DND-41 (cell line): ENCODE results near the gene PSMB11.

Experiments used
- ATAC-seq: fragments of 200-7000 bp; cut with Tn5 transposase; 3 replicates; pipeline ENCODE4 v1.9.1; 2021; ENCODE audit warnings: low read depth; ENCODE audit not compliant: insufficient read depth
- DNase-seq: peaks from one replicate; pipeline ENCODE4 v3.0.0-alpha.2; 2020
- H2AFZ ChIP-seq: 2 replicates; pipeline ENCODE4 v1.6.0; 2012; ENCODE audit warnings: low read depth, low read length
- H3K27ac ChIP-seq: 2 replicates; pipeline ENCODE4 v1.5.1; 2012; ENCODE audit warnings: low read length, inconsistent platforms
- H3K27me3 ChIP-seq: fragments of 200-600 bp; sonication (generic); 2 replicates; pipeline ENCODE4 v1.6.0; 2012; ENCODE audit warnings: low read length, mild to moderate bottlenecking, inconsistent platforms; ENCODE audit not compliant: insufficient read depth, poor library complexity
- H3K36me3 ChIP-seq: 2 replicates; pipeline ENCODE4 v1.5.1; 2012; ENCODE audit warnings: low read length, inconsistent platforms; ENCODE audit not compliant: insufficient read depth
- H3K4me1 ChIP-seq: 2 replicates; pipeline ENCODE4 v1.5.1; 2012; ENCODE audit warnings: mild to moderate bottlenecking, low read length; ENCODE audit not compliant: insufficient read depth
- H3K4me2 ChIP-seq: 2 replicates; pipeline ENCODE4 v1.6.0; 2012; ENCODE audit warnings: mild to moderate bottlenecking, moderate library complexity, low read length, inconsistent platforms; ENCODE audit not compliant: insufficient read depth
- H3K4me3 ChIP-seq, 2 experiments: fragments of 200-600 bp in 1 of 2; shearing (Covaris generic) in 1 of 2; 2 replicates each; pipeline ENCODE4 v1.5.1; 2012 to 2016; ENCODE audit warnings: inconsistent platforms in 2 of 2, low read length in 2 of 2, mild to moderate bottlenecking in 2 of 2, low read depth in 1 of 2, moderate library complexity in 1 of 2
- H3K79me2 ChIP-seq: 2 replicates; pipeline ENCODE4 v1.6.0; 2012; ENCODE audit warnings: low read length, inconsistent platforms; ENCODE audit not compliant: insufficient read depth
- H3K9ac ChIP-seq: 2 replicates; pipeline ENCODE4 v1.6.0; 2012; ENCODE audit warnings: low read depth, mild to moderate bottlenecking, inconsistent platforms, low read length, moderate library complexity
- H3K9me3 ChIP-seq: 2 replicates; pipeline ENCODE4 v1.5.1; 2012; ENCODE audit warnings: low read length, moderate library complexity, mild to moderate bottlenecking, inconsistent platforms; ENCODE audit not compliant: insufficient read depth, severe bottlenecking
- H4K20me1 ChIP-seq: 2 replicates; pipeline ENCODE4 v1.6.0; 2012; ENCODE audit warnings: low read length; ENCODE audit not compliant: insufficient read depth
- CTCF ChIP-seq: IDR thresholded peaks from 2 replicates; pipeline ENCODE4 v1.5.1; 2012; ENCODE audit warnings: borderline replicate concordance, low read length, moderate library complexity, mild to moderate bottlenecking; ENCODE audit not compliant: poor library complexity, severe bottlenecking; ENCODE audit errors: extremely low read depth
- EZH2 ChIP-seq: IDR thresholded peaks from 3 replicates; pipeline ENCODE4 v1.6.1; 2012; ENCODE audit warnings: borderline replicate concordance, low read depth, mild to moderate bottlenecking, moderate library complexity, low read length, inconsistent platforms; ENCODE audit not compliant: severe bottlenecking

Gene PSMB11

DNA sequence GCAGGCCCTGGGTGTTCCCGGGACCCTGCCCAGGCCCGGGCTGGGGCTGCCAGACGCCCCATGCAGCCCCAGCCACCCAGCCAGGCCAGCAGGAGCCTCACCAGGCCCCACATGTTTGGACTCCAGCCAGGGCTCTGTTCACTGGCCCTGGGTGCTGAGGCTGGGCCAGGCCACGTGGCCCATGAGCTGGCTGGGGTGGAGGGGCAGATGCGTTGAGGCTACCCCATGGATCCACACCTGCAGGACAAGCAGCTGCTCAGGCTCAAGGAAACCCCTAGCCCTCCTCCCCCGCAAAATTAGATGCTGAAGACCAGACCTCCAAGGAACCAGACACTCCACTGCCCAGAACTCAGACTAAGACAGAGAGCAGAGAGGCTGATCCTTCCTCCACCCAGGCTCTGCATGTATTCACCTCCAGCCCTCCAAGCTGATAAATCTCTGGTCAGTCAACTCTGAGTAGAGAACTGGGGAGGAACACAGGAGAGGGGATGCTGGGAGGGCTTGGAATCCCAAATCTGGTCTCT lies 13.7 kb downstream of the PSMB11 start:
- Histone ChIP-seq H3K4me1 (peaks cover 19% of the 10 kb centered on the region), H3K36me3 (peaks cover 18% of the 10 kb centered on the region), H3K4me2 (no peak overlapping the region), H3K79me2 (no peaks in the 10 kb centered on the region), H3K9ac (no peak overlapping the region), H4K20me1 (peaks cover 10% of the 10 kb centered on the region), H3K4me3 (no peak overlapping the region), H3K27me3 (peaks cover 6% of the 10 kb centered on the region), H3K9me3 (no peaks in the 10 kb centered on the region), H3K27ac (no peak overlapping the region), H2AFZ (no peak overlapping the region)
- no peak for DNase-seq
- no peak for ATAC-seq
- TF ChIP-seq EZH2 (no peak), CTCF (no peak)

- Histone ChIP-seq H3K4me2 (peak overlapping the region; percentile 91), H3K79me2 (no peaks in the 10 kb centered on the region), H3K36me3 (peaks cover 25% of the 10 kb centered on the region), H3K4me1 (peaks cover 19% of the 10 kb centered on the region), H2AFZ (peak overlapping the region; percentile 52; the same call in 1 of the 2 replicates), H3K9me3 (no peaks in the 10 kb centered on the region), H3K27me3 (peaks cover 6% of the 10 kb centered on the region), H3K4me3 (peak overlapping the region in 1 of 2 experiments; percentile 61; a peak in 1 of 4 replicates), H3K27ac (no peak overlapping the region), H3K9ac (peak overlapping the region; percentile 62; the same call in 1 of the 2 replicates), H4K20me1 (peaks cover 15% of the 10 kb centered on the region)
- peak; percentile 66 for DNase-seq
- peak; percentile 59 for ATAC-seq
- no peak for TF ChIP-seq EZH2
- peak; percentile 80 for TF ChIP-seq CTCF
These were observed 14.3 kb downstream of the PSMB11 start for GRCh38 chr14:23056145-23056955.

DNA sequence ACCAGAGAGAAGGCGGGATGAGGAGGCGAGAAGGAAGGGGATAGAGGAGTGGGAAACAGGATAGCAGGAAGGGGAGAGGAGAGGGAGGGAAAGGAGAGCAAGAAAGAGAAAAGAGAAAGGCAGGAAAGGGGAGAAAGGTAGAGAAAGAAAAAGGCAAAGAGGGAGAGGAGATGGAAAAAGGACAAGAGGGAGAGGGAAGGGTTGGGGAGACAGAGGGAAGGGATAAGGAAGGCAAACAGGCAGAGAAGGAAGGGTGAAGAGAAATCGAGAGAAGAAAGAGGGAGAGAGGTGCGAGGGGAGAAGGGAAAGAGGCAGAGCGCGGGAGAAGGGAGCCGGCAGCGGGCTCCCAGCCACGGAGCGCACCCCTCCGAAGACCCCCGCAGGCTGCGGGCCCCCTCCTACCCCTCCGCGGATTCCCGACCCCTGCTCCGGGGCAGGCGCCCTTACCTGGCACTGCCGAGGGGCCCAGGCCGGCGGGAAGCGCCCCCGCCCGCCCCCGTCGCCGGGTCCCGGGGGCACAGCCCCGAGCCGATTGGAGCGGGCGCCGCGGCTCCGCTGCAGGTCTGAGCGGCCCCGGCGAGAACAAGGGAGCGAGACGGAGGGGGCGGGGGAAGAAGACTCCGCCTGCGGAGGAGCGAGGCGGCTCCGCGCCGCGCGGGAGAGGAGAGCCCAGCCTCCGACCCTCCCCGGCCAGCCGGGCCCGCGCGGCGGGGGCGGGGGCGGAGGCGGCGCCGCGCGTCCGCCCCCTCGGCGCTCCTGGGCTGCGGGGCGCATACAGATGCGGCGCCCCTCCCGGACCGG lies 15.1 kb downstream of the PSMB11 start, which contains the start of gene CDH24:
Gene CDH24 (minus strand): TSS at position 565 of the 801 bp plus-strand sequence. CDS start 1,787 bp downstream, outside the sequence.
- Histone ChIP-seq H3K27ac (no peak within 1 kb of the TSS; the same call in 1 of the 2 replicates), H3K9me3 (no peaks in the 10 kb centered on the region), H2AFZ (peak within 1 kb of the TSS; percentile 61), H3K36me3 (peaks cover 31% of the 10 kb centered on the region), H3K4me1 (peaks cover 19% of the 10 kb centered on the region), H3K4me2 (peak within 1 kb of the TSS; percentile 91), H3K4me3 (peak within 1 kb of the TSS; percentile 26 to 61), H3K9ac (peak within 1 kb of the TSS; percentile 62), H4K20me1 (peaks cover 15% of the 10 kb centered on the region), H3K79me2 (no peaks in the 10 kb centered on the region), H3K27me3 (peaks cover 6% of the 10 kb centered on the region)
- DNase-seq (peak; percentile 81), ATAC-seq (peak; percentile 83)
- no peak for TF ChIP-seq CTCF
- TF ChIP-seq EZH2 = no peak
